Esophagus muscularis mucosa (tissue), 4 donors: ENCODE measurements around the gene BAG2.

ENCODE experiments used
- CTCF ChIP-seq, 3 experiments: fragments of 200-600 bp in 2 of 3; fragments of 450-650 bp in 1 of 3; sonication (generic) in 2 of 3; IDR thresholded peaks; one replicate each; pipeline ENCODE4 v1.5.1; 2017 to 2019; ENCODE audit warnings: antibody characterized with exemption in 3 of 3, mild to moderate bottlenecking in 2 of 3, moderate library complexity in 1 of 3
- EP300 ChIP-seq: sonication (generic); formaldehyde crosslinking; IDR thresholded peaks from one replicate; pipeline ENCODE4 v1.6.1; 2017; ENCODE audit warnings: antibody characterized with exemption
- POLR2A ChIP-seq: fragments of 450-650 bp; IDR thresholded peaks from one replicate; pipeline ENCODE4 v1.6.1; 2017; ENCODE audit warnings: antibody characterized with exemption, moderate library complexity, mild to moderate bottlenecking, low read depth
- POLR2AphosphoS5 ChIP-seq, 2 donors: sonication (generic); formaldehyde crosslinking; IDR thresholded peaks; one replicate each; pipeline ENCODE4 v1.6.1; 2017; ENCODE audit warnings: antibody characterized with exemption in 2 of 2

GRCh38 chr6:57173056-57173885 is 1.1 kb downstream of the BAG2 start:
- no peak for TF ChIP-seq CTCF (IDR thresholded peaks at IDR 0.05)
- no peak for TF ChIP-seq POLR2A
- TF ChIP-seq POLR2AphosphoS5 (IDR thresholded peaks at IDR 0.05): no peak
- no peak for TF ChIP-seq EP300
